GM10266 (cell line): ENCODE results near the gene HSD17B2.
"Not testable (repeated sequence)": the region's sequence is repeated elsewhere in the genome, so short reads cannot be mapped to it uniquely, and the experiment has no call there.

ENCODE experiments used
- DNase-seq: peaks from one replicate; pipeline ENCODE4 v3.0.0; 2012; ENCODE audit errors: extremely low spot score
- CTCF ChIP-seq: IDR thresholded peaks from 2 replicates; pipeline ENCODE4 v1.5.1; 2012; ENCODE audit warnings: mild to moderate bottlenecking, low read depth; ENCODE audit not compliant: control insufficient read depth, insufficient read depth; ENCODE audit errors: missing control alignments

HSD17B2 gene

GRCh38 chr16:82137822-82138167, 102.7 kb downstream of the HSD17B2 start:
- DNase-seq, result no peak
- TF ChIP-seq CTCF, result no peak

GRCh38 chr16:82138478-82139285, 103.6 kb downstream of the HSD17B2 start:
- TF ChIP-seq CTCF, result no peak
- DNase-seq, result no peak

- DNase-seq, result not testable (repeated sequence)
Measured at GRCh38 chr16:82139286-82139571, 104.2 kb downstream of the HSD17B2 start.

- TF ChIP-seq CTCF, result no peak
- DNase-seq, result no peak
Measured at GRCh38 chr16:82146556-82146955, 111.5 kb downstream of the HSD17B2 start.

GRCh38 chr16:82146957-82147356, 111.9 kb downstream of the HSD17B2 start:
- DNase-seq, result no peak
- no peak for TF ChIP-seq CTCF

GRCh38 chr16:82147546-82147945, 112.5 kb downstream of the HSD17B2 start:
- TF ChIP-seq CTCF, result no peak
- no peak for DNase-seq
